HG03108 (cell line): ENCODE data around the gene MED7.

ENCODE experiments used
- ATAC-seq: cut with Tn5 transposase; IDR thresholded peaks from one replicate; pipeline ENCODE4 v1.9.1; 2021; ENCODE audit warnings: moderate library complexity; ENCODE audit not compliant: unreplicated experiment

MED7 gene

DNA sequence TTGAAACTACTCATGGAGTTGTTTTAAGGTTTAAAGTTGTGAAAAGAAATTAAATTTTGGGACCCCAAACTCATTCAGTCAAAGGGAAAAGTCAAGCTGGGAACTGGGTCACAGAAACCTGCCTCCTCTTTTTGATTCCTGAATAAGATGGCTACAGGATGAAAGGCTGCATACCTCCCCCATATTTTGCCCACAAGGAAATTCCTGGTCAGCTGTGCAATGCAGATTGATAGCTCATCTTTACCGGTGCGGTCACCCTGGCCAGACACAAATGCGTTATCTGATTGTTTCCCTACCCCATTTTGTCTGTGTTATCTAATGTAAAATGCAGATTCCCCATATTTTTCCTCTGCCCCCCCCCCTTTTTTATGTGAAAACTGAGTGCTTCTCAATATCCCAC, 35.2 kb downstream of the MED7 start:
- no peak for ATAC-seq

DNA sequence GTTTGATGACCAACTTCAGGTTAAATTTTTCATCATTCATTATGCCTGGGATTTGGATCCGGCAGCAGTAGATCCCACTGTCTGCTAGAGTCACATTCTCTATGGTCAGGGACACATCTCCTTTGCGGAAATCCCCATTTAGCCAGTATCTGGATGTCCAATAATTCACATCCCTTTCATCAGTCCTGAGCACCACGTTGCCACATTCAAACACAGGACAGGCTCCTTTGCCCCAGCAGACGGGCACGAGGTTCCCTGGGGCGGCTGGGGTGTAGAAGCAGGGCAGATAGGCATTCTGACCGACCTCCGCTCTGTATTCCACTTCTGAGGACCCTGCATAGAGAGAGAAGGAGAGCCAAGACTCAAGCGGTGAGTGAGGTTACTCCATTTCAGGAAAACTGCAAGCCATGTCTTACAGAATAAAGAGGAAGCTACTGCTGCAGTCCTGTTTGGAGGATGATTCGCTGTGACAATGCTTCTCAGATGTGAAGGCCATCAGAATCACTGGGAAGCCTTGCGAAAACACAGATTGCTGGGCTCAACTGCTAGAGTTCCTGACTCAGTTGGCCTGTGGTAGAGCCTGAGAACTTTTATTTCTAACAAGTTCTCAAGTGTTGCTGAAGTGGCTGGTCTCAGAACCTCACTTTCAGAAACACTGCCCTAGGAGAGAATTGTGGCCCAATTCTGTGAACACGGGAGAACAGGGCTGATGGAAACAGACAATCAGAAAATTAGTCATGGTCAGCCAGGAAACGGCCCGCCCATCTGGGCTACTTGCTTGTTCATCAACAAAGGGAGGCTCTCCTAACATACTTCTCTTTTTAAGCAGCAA, 35.8 kb downstream of the MED7 start:
- no peak for ATAC-seq

DNA sequence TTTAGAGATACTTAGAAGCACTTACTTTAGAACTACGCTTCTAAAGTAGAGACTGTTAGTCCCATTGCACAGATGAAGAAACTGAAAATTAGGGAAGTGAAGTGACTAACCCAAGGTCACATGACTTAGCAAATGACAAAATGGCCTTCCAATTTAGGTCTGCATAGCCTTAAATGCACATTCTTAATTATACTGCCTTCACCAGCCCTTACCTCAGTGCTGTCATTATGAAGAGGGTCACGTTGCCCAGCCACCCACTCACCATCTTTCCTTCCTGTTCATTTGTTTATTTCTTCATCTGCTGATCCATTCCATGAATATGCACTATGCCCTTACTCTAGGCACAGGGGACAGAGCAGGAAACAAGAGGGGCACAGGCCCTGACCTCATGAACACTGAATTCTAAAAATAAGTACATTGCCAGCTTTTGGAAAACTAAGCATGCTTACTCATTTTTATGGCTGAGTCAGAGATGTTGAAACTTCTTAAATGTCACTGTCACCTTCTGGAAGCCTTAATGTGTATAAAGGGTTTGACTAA, 42.5 kb downstream of the MED7 start:
- no peak for ATAC-seq

DNA sequence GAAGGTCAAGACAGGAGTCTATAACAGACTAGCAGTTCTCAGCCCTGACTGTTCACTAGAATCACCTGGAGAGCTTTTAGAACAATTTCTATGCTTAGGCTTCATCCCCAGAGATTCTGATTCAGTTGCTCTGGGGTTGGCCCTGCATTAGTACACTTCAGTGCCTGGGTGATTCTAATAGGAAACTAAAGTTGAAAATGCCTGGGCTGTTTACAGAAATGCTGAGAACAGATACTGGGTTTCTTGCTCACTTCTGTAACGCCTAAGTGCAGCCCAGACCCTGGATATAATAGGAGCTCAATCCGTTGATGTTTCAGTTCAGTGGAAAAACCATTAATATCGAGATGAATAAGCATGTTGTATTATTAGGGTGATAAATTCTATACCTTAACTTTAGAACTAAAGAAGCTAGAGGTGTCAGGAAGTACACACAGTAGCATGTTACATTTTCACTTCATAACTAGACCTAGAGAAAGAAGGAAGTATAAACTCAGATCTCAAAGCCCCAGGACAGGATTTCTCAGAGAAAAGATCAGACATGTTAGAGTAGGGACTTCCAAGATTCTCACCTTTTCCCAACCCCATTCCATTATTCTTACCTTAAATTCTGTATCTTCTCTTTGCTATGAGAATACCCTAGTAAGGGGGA, 54.2 kb downstream of the MED7 start:
- ATAC-seq, result peak; percentile 73
